ENCODE data around the gene GHSR.

GRCh38 chr3:172471903-172472302 lies 23.6 kb upstream of the GHSR start:
- TF ChIP-seq CTCF (IDR thresholded peaks at IDR 0.05 in 2 of 3, conservative IDR thresholded peaks at IDR 0.05 in 1 of 3; ENCODE audit: borderline replicate concordance in 1 of 3, insufficient read depth in 1 of 3, low read depth in 2 of 3, low read length in 2 of 3) (no peak), EZH2phosphoT487 (IDR thresholded peaks at IDR 0.05; ENCODE audit: borderline replicate concordance) (no peak), EZH2 (IDR thresholded peaks at IDR 0.05) (no peak), RAD21 (IDR thresholded peaks at IDR 0.05; ENCODE audit: low read depth) (no peak), POLR2A (IDR thresholded peaks at IDR 0.05; ENCODE audit: borderline replicate concordance, extremely low read depth, insufficient read depth, insufficient read length) (no peak), YY1 (IDR thresholded peaks at IDR 0.05; ENCODE audit: extremely low read depth, insufficient replicate concordance, low read depth, low read length) (no peak), POLR2AphosphoS5 (IDR thresholded peaks at IDR 0.05; ENCODE audit: low read depth, low read length) (no peak), SIN3A (IDR thresholded peaks at IDR 0.05; ENCODE audit: low read depth) (no peak), SRF (IDR thresholded peaks at IDR 0.05; ENCODE audit: low read depth) (no peak), SP1 (IDR thresholded peaks at IDR 0.05; ENCODE audit: low read depth) (no peak)
